Measurements from ENCODE around the gene DPP7. TPM values are rescaled to one million over a fixed set of nuclear protein-coding genes. Genes with fewer than 3 reads are reported as not detected.
"Not testable (repeated sequence)": the region's sequence is repeated elsewhere in the genome, so short reads cannot be mapped to it uniquely, and the experiment has no call there.

Gene DPP7
- total and polyA plus RNA-seq, 2 donors (not counting 1 experiment from before 2014, with no cell fraction given), result 324 to 506 TPM

- ChIA-PET CTCF (interaction anchor here (0.7 to 2.3 kb wide), 18 partner anchors 9 to 118 kb away, joined by 3 to 10 read pairs (median 4); partner anchors contain the start of genes LRRC26, MAN1B1, NPDC1 and RNF208), POLR2A (interaction anchor here (0.6 to 0.7 kb wide), 2 partner anchors 110 to 473 kb away, joined by 3 to 6 read pairs; no protein-coding TSS in a partner anchor)
Measured at GRCh38 chr9:137118092-137118603, 3.6 kb upstream of the DPP7 start.

GRCh38 chr9:137117269-137117731 is 2.8 kb upstream of the DPP7 start:
- Histone ChIP-seq H3K4me2 (replicated peaks; ENCODE audit: low read depth, low read length, poor library complexity, severe bottlenecking) (no peak overlapping the region), H3K4me1 (ENCODE audit: control insufficient read depth in 2 of 2, insufficient read depth in 2 of 2, low read length in 2 of 2) (peaks cover 26 to 43% of the 10 kb centered on the region in 2 donors), H3K27me3 (replicated peaks in 1 of 4; ENCODE audit: control extremely low read depth in 1 of 4, control insufficient read depth in 3 of 4, insufficient read depth in 4 of 4, low read length in 3 of 4) (no peaks in the 10 kb centered on the region), H2AFZ (ENCODE audit: insufficient read depth, low read depth, low read length, poor library complexity, severe bottlenecking) (no peak overlapping the region), H3K9ac (ENCODE audit: low read length) (no peak overlapping the region), H3K4me3 (ENCODE audit: control extremely low read depth in 1 of 5, extremely low read depth in 1 of 5, insufficient read depth in 1 of 5, low read depth in 2 of 5, low read length in 4 of 5) (no peak overlapping the region), H3K9me3 (ENCODE audit: control extremely low read depth in 1 of 3, control insufficient read depth in 2 of 3, insufficient read depth in 1 of 3, low read length in 2 of 3) (no peaks in the 10 kb centered on the region), H3K27ac (ENCODE audit: low read length in 2 of 2) (no peak overlapping the region), H3K79me2 (ENCODE audit: control insufficient read depth, insufficient read depth, low read length) (peaks cover 14% of the 10 kb centered on the region), H4K20me1 (ENCODE audit: control insufficient read depth, insufficient read depth, low read length, poor library complexity, severe bottlenecking) (peaks cover 9% of the 10 kb centered on the region), H3K36me3 (replicated peaks in 1 of 2; ENCODE audit: control extremely low read depth in 1 of 2, control insufficient read depth in 1 of 2, extremely low read depth in 1 of 2, insufficient read depth in 2 of 2, low read length in 1 of 2) (peaks cover 0 to 6% of the 10 kb centered on the region in 2 experiments)
- DNase-seq (peak; percentile 34), ATAC-seq (ENCODE audit: low read depth) (no peak)
- peak overlapping the region; percentile 44 for H3K4me3 Mint-ChIP-seq
- H3K9me3 Mint-ChIP-seq (ENCODE audit: insufficient read depth), result no peaks in the 10 kb centered on the region
- H3K4me1 Mint-ChIP-seq, result peaks cover 26% of the 10 kb centered on the region
- CTCF ChIA-PET, result interaction anchor here (1.5 to 2.3 kb wide), 4 partner anchors 13 to 106 kb away, joined by 4 to 10 read pairs (median 6); partner anchors contain the start of genes MAN1B1 and RNF208
- POLR2A ChIA-PET, result no interaction called here
- WGBS (ENCODE audit: insufficient coverage), result 95% methylated on average over 7 of the region's 15 CpGs
- TF ChIP-seq CTCF (IDR thresholded peaks at IDR 0.05) (no peak), EZH2 (IDR thresholded peaks at IDR 0.05; ENCODE audit: borderline replicate concordance, insufficient read depth, low read depth, low read length, poor library complexity, severe bottlenecking) (no peak)
- intact Hi-C loops (cut with micrococcal nuclease), result no loop called here
- H3K27me3 Mint-ChIP-seq, result no peaks in the 10 kb centered on the region
- H3K27ac Mint-ChIP-seq, result no peak overlapping the region

More at GRCh38 chr9:137118092-137118603, 3.6 kb upstream of the DPP7 start:
- H3K27me3 Mint-ChIP-seq; H3K27ac Mint-ChIP-seq; H3K36me3 ChIP-seq (replicated peaks in 1 of 2; ENCODE audit: control extremely low read depth in 1 of 2, control insufficient read depth in 1 of 2, extremely low read depth in 1 of 2, insufficient read depth in 2 of 2, low read length in 1 of 2); H3K9ac ChIP-seq (ENCODE audit: low read length); ATAC-seq (ENCODE audit: low read depth); H3K27me3 ChIP-seq (replicated peaks in 1 of 4; ENCODE audit: control extremely low read depth in 1 of 4, control insufficient read depth in 3 of 4, insufficient read depth in 4 of 4, low read length in 3 of 4); H2AFZ ChIP-seq (ENCODE audit: insufficient read depth, low read depth, low read length, poor library complexity, severe bottlenecking); H3K27ac ChIP-seq (ENCODE audit: low read length in 2 of 2); DNase-seq; H3K9me3 Mint-ChIP-seq (ENCODE audit: insufficient read depth); H3K4me2 ChIP-seq (replicated peaks; ENCODE audit: low read depth, low read length, poor library complexity, severe bottlenecking); H3K79me2 ChIP-seq (ENCODE audit: control insufficient read depth, insufficient read depth, low read length); H3K9me3 ChIP-seq (ENCODE audit: control extremely low read depth in 1 of 3, control insufficient read depth in 2 of 3, insufficient read depth in 1 of 3, low read length in 2 of 3); H3K4me3 ChIP-seq (ENCODE audit: control extremely low read depth in 1 of 5, extremely low read depth in 1 of 5, insufficient read depth in 1 of 5, low read depth in 2 of 5, low read length in 4 of 5); H4K20me1 ChIP-seq (ENCODE audit: control insufficient read depth, insufficient read depth, low read length, poor library complexity, severe bottlenecking); H3K4me3 Mint-ChIP-seq: not testable (repeated sequence)
- 93% methylated on average over 5 of the region's 12 CpGs for WGBS (ENCODE audit: insufficient coverage)
- intact Hi-C loops (cut with micrococcal nuclease), result loop anchor here (1.0 to 2.0 kb wide), 2 partner anchors 109 to 119 kb away; partner anchors contain the start of gene RNF224
- peaks cover 34 to 48% of the 10 kb centered on the region in 2 donors for H3K4me1 ChIP-seq (ENCODE audit: control insufficient read depth in 2 of 2, insufficient read depth in 2 of 2, low read length in 2 of 2)
- peaks cover 28% of the 10 kb centered on the region for H3K4me1 Mint-ChIP-seq
